IPS-NIHi7 (cell line): ENCODE measurements around the gene CPNE4.
A peak's percentile ranks its signal among the peaks of the same experiment; 100 is the strongest.
"Not testable (repeated sequence)": the region's sequence is repeated elsewhere in the genome, so short reads cannot be mapped to it uniquely, and the experiment has no call there.

ENCODE experiments used
- DNase-seq: peaks from one replicate; pipeline ENCODE4 v3.0.0; 2012; ENCODE audit warnings: mixed read lengths; ENCODE audit errors: extremely low spot score

The CPNE4 gene

DNA sequence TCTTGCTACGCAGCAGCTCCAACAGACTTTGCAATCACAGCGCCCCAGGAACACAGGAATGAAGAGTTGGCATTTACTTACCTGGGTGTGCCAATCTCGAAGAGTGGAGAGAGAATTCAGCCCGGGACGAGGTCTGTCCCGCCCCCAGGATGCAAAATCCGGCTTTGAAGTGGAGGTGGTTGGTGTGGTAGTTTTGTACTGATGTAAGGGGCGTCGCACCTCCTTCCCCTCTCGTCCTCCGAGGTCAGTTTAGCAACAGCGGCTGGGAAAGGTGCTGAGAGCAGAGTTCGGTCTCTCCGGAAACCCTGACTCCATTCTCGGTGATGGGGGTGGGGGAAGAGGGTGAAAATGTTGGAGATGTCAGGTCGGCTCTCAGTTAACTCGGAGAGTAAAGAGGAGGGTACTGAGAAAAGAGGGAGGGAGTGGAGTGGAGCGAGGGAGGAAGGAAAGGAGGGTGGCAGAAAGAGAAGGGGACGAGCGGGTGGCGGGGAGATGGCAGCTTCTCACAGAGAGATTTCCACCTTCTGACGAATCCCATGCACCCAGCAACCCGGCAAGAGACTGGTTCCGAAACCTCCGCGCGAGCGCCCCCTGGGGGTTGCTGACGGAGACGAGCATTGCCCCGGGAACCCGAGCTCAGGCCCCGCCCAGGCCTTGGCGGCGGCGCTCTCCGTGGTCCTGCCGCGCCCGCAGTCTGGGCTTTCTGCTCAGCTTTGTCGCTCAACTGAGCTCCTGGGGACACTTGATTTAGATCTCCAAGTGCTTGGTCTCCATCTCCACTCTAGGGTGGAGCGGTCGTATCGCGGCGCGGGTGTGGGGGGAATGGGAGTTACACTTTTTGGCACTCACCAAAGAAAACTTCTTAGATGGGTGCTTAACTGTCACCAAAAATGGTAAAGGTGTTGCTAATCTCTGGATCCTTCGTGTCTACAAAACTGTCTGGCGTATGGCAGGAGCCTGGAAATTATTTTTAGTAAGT, at the start of gene CPNE4:
TSS of gene CPNE4 (minus strand) at position 529 of the 979 bp plus-strand sequence.
- DNase-seq = peak; percentile 96

DNA sequence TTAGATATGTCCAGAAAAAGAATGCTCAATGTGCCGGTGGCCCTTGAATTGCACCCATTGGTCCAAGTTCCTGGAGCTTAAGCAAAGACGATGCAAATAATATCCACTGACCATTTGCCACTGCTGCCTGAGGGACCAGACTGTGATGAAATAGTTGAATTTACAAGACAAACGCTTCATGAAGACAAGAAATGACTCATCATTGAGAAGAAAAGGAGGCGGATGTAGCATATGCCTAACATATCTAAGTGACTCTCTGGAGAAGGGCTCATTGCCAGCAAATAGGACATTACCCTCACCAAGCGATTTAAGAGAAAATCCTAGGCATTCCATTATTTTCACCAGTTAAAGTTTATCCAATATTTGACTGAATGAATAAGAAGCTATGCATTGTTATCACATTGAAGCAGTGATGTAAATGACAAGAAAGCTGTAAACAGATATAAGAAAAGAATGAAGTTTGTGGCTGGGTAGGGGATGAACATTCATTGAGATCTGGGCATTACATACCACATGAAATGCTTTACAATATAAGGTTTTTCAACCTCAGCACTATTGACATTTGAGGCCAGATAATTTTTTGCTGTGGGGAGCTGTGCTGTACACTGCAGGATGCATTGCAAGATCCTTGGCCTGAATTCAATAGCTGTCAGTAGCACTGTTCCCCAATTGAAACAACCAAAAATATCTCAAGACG, 48.9 kb upstream of the CPNE4 start:
- peak; percentile 31 for DNase-seq

DNA sequence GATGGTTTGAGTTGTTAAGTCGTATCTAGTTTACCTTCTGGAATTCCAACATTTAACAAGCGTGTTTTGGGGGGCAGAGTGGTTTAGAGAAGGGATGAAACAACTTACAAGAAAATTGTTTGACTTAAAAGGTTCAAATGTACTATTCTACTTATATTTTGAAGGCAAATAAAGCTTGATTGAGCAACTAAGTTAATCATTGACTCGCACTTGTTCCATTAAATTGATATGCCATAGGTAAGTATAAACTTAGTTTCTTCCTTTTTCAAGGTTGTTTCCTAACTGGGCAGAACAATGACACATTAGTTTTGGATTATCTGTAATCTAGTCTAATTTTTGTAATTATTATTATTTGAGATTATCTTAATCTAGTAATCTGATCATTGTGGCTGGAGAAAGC, 48.3 kb upstream of the CPNE4 start:
- no peak for DNase-seq

DNA sequence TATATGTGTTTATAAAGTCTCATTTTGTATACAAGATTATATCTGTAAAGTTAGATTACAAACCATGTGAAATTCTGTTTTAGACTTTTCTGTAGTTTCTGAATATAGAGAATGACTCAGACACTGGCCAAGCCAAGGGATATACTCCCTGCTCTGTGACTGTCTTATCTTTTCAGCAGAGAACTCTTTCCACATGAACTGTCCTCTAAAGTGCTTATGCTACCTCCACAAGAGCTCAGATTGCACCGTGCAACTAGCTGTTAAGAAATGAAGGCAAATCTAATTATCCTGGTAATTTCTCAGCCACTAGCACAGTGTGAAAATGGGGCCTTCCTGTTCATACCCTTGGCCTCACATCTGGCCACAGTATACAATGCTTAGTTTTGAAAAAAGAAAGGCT, 44.3 kb upstream of the CPNE4 start:
- no peak for DNase-seq

DNA sequence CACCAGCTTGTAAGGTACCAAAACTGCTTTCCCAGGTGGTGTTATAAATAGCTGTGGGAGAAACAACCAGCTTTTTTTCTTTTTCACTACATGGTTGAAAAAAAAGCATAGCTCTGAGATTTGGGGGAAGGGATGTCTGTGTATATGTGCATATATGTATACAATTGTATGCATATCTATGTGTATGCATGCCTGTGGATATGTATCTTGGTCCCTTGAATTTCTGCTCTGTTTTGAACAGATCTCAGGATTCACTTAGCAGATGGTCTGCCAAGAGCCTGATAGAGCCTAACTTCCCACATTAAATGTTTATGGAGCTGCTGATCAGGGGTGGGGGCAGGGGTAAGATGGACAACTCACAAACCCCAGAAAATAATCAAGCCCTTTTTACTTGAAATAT, 39.0 kb upstream of the CPNE4 start:
- DNase-seq = no peak

DNA sequence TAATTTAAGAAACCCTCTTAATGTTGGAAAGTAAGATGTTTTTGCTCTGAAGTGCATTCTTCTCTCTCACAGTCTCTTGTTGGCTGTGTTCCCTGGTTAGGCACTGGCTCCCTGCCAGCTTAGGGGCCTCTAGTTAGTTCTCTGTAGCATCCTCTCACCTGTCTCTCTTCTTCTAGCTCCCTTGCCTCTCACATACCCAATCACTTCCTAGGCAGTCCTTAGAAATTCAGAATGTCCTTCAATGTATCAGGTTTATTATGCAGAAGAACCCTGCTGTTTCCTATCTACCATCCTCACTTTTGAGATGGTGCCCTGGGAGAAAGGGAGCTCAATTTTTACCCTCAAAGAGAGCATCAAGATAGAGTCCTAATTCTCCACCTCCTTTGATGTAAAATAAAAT, 36.2 kb upstream of the CPNE4 start:
- DNase-seq = peak; percentile 26

DNA sequence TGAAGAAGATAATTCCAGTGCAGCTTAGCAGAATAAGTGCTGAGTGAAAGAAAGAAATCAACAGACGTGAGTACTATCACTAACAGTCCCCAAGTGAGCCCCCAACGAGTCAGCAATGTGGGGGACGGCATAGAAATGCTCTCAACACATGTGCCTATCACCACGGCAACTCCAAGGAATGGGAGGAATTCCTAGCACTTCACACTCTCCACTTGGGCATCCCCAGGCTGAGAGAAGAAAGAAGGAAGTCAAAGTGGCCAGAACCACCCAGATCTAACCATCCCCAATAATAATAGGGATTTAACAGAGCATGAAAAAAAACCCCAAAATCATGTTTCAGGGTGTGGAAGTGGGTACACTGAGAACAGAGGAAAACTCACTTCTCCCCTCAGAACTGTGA, 29.3 kb upstream of the CPNE4 start:
- DNase-seq = peak; percentile 55

DNA sequence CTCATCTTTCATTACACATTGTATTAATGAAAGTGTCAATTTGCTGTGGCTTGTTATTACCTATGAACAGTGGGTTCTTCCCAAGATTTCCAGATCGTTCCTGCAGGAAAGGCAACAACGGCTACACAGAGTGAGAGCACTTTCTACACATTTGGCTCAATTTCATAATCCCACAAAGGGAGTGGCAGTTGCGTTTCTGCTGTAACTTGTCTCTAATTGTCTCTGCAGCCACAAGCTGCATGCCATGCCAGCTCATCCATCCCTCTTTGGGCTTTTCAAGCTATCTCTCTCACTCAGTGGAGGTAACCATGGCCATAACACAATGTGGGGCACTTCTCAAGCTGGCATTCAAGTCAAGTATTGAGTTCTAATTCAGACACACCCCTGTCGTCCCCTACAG, 27.7 kb upstream of the CPNE4 start:
- no peak for DNase-seq

DNA sequence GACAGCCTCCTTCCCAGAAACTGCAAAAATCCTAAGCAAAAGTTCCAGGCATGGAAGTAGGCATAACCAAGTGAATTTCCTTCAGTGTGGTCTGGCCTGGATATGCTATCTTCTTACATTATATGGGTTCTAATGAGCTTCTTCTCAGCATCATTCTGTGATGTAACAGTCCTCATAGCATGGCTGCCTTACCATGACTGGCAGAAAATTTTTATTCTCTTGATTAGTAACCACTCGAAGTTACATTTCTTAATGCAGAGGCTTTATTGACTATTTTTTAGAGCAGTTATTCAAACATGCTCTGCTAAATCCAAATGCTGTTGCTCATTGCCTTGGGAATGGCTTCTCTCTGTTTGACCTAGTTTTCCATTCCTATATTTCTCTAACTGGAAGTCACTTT, 21.1 kb upstream of the CPNE4 start:
- DNase-seq = no peak

DNA sequence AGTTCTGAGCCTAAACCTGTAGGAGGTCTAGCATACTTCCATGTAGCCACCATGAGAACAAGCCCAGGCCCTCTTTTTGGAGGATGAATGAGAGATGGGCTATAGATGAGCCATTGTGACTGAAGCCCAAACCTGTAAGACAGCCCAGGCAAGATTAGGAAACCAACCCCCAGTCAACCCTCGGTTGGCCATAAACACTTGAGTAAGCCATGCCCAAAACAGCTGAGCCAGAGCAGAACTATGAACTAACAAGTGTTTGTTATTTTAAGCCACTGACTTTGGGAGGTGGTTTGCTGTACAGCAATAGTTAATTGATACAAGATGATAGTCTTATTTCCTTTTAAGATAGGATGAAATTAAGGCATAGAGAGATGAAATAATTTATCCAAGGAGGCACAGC, 12.4 kb upstream of the CPNE4 start:
- no peak for DNase-seq

DNA sequence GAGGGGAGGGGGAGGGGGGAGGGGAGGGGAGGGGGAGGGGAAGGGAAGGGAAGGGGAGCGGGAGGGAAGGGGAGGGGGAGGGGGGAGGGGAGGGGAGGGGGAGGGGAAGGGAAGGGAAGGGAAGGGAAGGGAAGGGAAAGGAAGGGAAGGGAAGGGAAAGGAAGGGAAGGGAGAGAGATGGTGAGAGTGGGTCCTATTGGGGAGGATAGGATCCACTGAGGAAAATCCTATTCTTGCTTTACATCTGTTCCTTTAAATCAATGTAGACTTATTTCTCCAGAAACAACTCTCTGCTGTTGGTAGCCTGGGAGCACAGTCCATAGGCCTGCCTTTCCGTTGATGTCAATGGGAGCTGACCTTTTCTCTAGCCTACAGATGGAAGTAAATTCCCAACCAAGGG, 10.1 kb upstream of the CPNE4 start:
- not testable (repeated sequence) for DNase-seq

DNA sequence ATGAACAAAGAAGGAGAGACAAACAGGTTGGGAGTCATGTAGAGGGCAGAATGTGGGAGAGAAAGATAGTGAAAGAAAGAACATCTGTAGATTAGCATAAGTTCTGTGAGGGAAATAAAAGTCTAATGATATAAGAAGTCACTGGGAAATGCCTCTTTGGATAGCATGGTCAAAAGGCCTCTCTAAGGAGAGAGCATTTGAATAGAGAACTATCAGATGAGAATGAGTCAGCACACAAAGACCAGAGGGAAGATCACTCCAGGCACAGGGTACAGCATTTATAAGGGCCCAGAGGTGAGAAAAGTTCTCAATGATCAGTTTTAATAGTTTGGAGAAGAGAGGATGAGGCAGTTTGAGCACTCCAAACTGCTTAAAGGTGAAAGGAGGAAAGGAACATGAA, 7.9 kb upstream of the CPNE4 start:
- DNase-seq = no peak

DNA sequence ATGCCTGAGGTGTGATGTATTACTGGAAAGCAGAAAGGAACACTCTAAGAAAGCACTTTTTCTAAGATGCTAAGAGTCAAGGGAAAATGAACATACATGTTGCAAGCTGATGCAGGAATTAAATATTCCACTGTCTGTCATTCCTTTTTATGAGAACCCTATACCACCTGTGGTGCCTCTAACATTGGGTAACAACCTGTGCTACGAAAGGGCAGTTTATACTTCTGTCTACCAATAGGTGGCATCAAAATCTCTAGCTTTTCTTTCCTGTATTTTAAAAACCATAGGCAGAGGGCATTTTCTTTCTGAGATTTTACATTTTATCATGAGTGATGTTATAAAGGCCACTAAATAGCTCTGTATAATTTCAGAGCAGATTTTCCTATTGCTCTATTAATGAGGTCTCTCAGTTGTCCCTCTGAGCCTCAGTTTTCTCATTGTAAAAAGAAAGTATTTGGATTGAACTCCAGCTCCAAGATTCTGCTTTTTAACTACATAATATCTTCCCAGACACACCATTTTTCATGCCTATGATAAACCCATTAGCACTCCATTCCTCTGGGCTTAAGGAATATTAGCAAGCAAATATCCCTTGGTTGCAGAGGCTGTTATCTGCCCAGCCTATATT, 3.5 kb upstream of the CPNE4 start:
- DNase-seq = peak; percentile 40

DNA sequence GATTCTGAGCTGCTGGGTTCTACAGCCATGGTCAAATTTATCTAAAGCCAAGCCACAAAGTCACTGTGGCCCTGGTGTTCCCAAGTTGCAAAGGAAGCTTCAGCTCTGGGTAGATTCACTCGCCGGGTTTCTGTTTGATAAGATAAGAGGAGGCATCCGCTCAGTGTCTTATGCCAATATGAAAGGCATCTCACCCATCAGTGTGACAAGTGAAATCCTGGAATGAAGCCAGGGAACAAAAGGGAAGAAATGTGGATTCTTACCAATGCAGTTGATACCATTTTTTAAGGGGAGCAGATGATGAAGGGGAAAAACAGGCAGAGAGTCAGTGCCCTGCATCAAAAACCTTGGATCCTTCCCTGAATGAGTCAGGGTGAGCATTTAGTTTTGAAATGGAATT, 2.8 kb upstream of the CPNE4 start:
- DNase-seq = no peak

DNA sequence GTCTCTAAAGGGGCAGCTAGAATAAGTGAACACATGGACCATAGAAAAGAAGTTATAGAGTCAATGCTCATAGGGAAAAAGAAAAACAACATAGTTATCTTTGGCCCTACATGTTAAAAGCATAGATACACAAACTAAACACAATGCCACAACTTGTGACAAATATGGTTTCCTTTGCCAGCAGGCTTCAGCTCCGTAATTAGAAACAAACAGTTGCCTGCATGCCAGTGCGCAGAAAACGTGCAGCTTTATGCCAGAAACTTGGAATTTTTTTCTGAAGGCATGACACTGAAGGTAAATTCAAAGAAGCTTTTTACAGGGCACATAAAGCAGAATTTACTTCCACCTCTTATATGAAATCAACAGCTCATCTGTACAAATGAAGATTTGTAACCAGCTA, 2.2 kb upstream of the CPNE4 start:
- DNase-seq = no peak

DNA sequence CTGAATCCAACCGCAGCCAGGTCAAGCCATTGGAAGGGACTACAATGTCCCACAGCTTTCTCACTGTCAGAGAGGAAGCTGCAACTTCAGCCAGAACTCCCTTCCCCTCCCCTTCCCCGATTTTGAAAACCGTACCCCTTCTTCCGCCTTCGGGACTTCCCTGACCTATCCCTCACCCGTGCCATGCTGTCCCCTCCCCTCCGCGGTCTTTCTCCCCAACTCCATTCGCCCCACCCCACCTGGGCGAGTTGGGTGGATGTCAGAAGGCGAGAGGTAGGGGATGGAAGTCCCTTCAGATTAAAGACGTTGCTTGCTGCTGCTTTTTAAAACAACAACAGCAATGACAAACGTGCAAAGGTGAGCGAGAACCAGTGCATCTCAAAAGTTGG, 723 bp downstream of the CPNE4 start:
- peak; percentile 13 for DNase-seq

DNA sequence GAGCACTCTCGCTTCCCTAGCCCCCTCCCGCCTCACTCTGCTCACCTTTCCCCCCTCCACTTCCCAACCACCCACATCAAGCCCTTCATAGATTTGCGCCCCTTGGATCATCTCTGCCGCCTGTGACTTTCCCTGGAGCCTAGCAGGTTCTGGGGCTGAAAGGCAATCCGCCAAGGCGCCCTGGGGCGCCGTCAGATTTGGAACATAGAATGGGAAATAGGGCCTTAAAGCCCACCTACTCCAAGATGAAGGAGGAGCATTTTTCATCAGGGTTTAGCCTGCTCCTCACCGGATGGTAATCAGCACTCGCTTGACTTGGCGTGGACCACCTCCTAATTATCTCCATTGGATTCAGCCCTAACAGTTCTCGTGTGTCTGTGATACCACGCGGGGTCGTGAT, 1.3 kb downstream of the CPNE4 start:
- DNase-seq = no peak

DNA sequence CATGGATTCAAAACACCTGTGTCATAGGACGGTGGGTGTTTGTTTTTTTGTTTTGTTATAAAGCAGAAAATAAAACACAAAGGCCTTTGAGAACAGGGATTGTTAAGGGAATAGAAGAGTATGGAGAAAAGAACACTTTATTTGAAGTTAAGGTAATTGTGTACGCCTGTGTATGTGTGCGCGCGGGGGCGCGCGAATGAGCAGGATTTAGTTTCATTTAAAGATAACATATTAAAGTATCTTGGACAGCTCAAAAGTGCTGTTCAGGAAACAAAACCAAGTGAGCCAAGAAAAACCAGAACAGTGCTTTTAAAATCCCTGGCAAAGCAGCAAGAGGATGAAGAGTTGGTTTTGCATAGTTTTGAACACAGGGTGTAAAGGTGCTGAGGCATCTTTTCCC, 1.9 kb downstream of the CPNE4 start:
- no peak for DNase-seq

DNA sequence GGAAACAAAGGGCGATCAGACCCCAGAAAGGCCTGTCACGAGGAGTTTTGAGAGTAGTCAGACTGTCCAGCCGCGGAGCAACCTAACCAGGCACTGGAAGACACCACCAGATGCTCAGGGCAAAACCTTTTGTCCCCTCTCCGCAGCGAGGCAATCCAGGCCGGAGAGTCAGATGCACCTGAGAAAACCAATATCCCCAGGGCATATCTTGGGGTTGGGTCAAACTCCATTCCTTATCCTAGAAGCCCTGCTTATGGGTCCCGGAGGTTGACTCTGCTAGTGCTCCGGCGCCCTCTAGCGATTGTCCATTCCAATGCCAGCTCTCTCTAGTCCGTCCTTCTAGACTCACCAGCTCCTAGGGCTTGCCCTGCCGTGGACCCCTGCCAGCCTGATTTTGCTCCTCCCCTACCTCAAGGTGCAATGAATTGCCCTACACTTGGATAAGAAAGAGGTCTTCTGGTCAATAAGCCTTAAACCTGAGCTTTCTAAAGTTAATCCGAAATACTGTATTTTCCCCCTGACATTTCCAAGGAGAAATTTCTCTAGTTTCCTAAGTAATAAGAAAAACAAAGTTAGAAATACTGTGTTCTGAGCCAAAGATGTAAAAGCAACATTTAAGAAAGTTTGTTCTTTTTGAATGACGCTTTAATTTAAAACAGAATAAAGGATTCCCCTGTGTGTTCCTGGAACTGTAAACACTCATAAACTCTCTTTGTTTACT, 5.5 kb downstream of the CPNE4 start:
- DNase-seq = peak; percentile 89

DNA sequence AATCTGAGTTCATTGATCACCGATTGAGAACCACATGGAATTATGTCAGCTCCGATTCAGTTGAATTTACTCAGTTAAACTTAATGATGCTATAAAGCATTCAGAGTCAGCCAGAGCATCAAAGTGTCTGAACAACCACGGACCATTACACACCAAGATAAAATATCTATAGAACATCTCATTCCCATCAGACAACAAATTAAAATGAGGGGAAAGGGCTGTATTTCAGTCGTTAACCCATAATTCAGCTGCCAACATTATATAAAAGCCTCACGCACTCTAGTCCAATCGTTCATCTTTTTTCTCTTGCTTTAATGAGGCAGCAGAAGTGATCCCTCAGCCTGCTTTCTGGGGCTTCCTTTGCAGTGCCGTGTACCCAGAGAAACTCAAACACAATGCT, 11.9 kb downstream of the CPNE4 start:
- DNase-seq = no peak

DNA sequence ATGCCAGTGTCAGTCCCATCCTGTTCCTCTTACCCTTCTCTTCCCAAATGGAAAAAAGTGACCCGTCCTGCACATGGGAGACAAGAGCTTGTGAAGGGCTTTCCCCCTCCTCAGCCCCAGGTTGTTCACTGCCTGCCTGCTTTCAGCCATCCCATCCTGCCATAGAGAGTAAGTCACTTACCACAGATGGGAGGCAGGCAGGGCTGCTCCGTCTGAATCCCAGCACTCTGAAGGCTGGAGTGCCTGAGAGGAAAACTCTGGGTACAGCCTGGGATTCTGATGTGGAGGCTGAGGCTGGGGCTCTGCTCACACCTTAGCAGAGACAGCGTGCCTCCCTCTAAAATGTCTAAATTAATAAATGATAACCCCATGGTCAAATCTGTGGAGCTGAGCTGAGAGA, 14.8 kb downstream of the CPNE4 start:
- no peak for DNase-seq

DNA sequence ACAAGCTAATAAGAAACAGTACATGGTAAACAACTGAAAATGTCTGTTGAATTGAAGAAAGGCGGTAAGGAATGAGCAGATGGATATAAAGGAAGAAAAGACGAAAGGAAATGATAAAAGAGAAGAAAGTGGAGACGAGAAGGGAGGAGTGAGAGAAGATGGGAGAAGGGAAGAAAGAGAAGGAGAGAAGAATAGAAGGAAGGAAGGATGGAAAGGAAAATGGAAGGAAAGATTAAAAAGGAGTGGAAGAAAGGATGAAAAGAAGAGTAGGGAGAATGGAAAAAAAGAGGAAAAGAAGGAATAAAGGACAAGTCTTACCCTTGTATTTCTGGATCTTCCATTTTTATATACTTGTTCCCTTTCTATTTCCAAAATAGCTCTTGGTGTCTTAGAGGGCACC, 17.7 kb downstream of the CPNE4 start:
- no peak for DNase-seq
